HG02938 (cell line): ENCODE data around the gene VDAC2.
A peak's percentile ranks its signal among the peaks of the same experiment; 100 is the strongest.
"Not testable (repeated sequence)": the region's sequence is repeated elsewhere in the genome, so short reads cannot be mapped to it uniquely, and the experiment has no call there.

ENCODE experiments used
- ATAC-seq: cut with Tn5 transposase; IDR thresholded peaks from one replicate; pipeline ENCODE4 v1.9.1; 2021; ENCODE audit warnings: mild to moderate bottlenecking, moderate library complexity; ENCODE audit not compliant: unreplicated experiment

Gene VDAC2

GRCh38 chr10:75210282-75211006 lies at the start of gene VDAC2:
Gene VDAC2, plus strand, starts transcription at chr10:75210796. Its CDS starts 363 bp downstream, at chr10:75211159.
- ATAC-seq = peak; percentile 79

- ATAC-seq = peak; percentile 84
Observed at GRCh38 chr10:75165684-75166622, 44.6 kb upstream of the VDAC2 start.

GRCh38 chr10:75166623-75166972 lies 44.0 kb upstream of the VDAC2 start:
- peak; percentile 43 for ATAC-seq

GRCh38 chr10:75168275-75168674 lies 42.3 kb upstream of the VDAC2 start:
- ATAC-seq = no peak

GRCh38 chr10:75170215-75170614 lies 40.4 kb upstream of the VDAC2 start:
- no peak for ATAC-seq

GRCh38 chr10:75175046-75175445 lies 35.5 kb upstream of the VDAC2 start:
- no peak for ATAC-seq

- ATAC-seq = no peak
Observed at GRCh38 chr10:75176046-75176445, 34.5 kb upstream of the VDAC2 start.

- ATAC-seq = no peak
Observed at GRCh38 chr10:75176736-75177135, 33.9 kb upstream of the VDAC2 start.

- no peak for ATAC-seq
Observed at GRCh38 chr10:75179657-75180177, 30.9 kb upstream of the VDAC2 start.

GRCh38 chr10:75180592-75180991 lies 30.0 kb upstream of the VDAC2 start:
- ATAC-seq = no peak

GRCh38 chr10:75181073-75181472 lies 29.5 kb upstream of the VDAC2 start:
- ATAC-seq = no peak

GRCh38 chr10:75186310-75186709 lies 24.3 kb upstream of the VDAC2 start:
- ATAC-seq = no peak

GRCh38 chr10:75187961-75188426 lies 22.6 kb upstream of the VDAC2 start:
- ATAC-seq = no peak

- ATAC-seq = not testable (repeated sequence)
Observed at GRCh38 chr10:75188522-75188921, 22.1 kb upstream of the VDAC2 start.

GRCh38 chr10:75189266-75190096 lies 21.1 kb upstream of the VDAC2 start:
- ATAC-seq = no peak

- ATAC-seq = no peak
Observed at GRCh38 chr10:75191821-75192568, 18.6 kb upstream of the VDAC2 start.

- not testable (repeated sequence) for ATAC-seq
Observed at GRCh38 chr10:75194625-75195024, 16.0 kb upstream of the VDAC2 start.

- no peak for ATAC-seq
Observed at GRCh38 chr10:75195035-75195763, 15.4 kb upstream of the VDAC2 start.

GRCh38 chr10:75197066-75197465 lies 13.5 kb upstream of the VDAC2 start:
- ATAC-seq = no peak
